ENCODE measurements around the gene PRX.

The PRX gene

GRCh38 chr19:40417643-40417981, 4.4 kb upstream of the PRX start:
- no peaks in the 10 kb centered on the region for H3K9me3 Mint-ChIP-seq
- peaks cover 52% of the 10 kb centered on the region for H3K4me1 Mint-ChIP-seq
- H3K4me3 Mint-ChIP-seq: peak overlapping the region in 2 of 3 experiments; percentile 13 to 39
- peak overlapping the region; percentile 89 to 97 (median 89) for H3K27ac Mint-ChIP-seq
- peaks cover 6% of the 10 kb centered on the region for H3K36me3 Mint-ChIP-seq (ENCODE audit: low read depth)
- TF ChIP-seq, protein P1, sequence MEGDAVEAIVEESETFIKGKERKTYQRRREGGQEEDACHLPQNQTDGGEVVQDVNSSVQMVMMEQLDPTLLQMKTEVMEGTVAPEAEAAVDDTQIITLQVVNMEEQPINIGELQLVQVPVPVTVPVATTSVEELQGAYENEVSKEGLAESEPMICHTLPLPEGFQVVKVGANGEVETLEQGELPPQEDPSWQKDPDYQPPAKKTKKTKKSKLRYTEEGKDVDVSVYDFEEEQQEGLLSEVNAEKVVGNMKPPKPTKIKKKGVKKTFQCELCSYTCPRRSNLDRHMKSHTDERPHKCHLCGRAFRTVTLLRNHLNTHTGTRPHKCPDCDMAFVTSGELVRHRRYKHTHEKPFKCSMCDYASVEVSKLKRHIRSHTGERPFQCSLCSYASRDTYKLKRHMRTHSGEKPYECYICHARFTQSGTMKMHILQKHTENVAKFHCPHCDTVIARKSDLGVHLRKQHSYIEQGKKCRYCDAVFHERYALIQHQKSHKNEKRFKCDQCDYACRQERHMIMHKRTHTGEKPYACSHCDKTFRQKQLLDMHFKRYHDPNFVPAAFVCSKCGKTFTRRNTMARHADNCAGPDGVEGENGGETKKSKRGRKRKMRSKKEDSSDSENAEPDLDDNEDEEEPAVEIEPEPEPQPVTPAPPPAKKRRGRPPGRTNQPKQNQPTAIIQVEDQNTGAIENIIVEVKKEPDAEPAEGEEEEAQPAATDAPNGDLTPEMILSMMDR (IDR thresholded peaks at IDR 0.05; ENCODE audit: unreplicated experiment in 3 of 3): no peak
- H3K27me3 Mint-ChIP-seq (ENCODE audit: low read depth): no peaks in the 10 kb centered on the region

GRCh38 chr19:40416918-40417642, 3.9 kb upstream of the PRX start:
- H3K27me3 Mint-ChIP-seq (ENCODE audit: low read depth): no peaks in the 10 kb centered on the region
- H3K36me3 Mint-ChIP-seq (ENCODE audit: low read depth): peaks cover 3% of the 10 kb centered on the region
- no peaks in the 10 kb centered on the region for H3K9me3 Mint-ChIP-seq
- H3K4me3 Mint-ChIP-seq: peak overlapping the region in 2 of 3 experiments; percentile 33 to 51
- TF ChIP-seq, protein P1 (IDR thresholded peaks at IDR 0.05; ENCODE audit: unreplicated experiment in 3 of 3): no peak
- peak overlapping the region; percentile 89 to 97 (median 89) for H3K27ac Mint-ChIP-seq
- peaks cover 46% of the 10 kb centered on the region for H3K4me1 Mint-ChIP-seq

GRCh38 chr19:40415768-40416167, 2.6 kb upstream of the PRX start:
- peak overlapping the region in 1 of 3 experiments; percentile 10 for H3K4me3 Mint-ChIP-seq
- H3K27me3 Mint-ChIP-seq (ENCODE audit: low read depth): no peaks in the 10 kb centered on the region
- H3K27ac Mint-ChIP-seq: peak overlapping the region; percentile 68 to 87 (median 77)
- H3K4me1 Mint-ChIP-seq: peaks cover 40% of the 10 kb centered on the region
- TF ChIP-seq, protein P1 (IDR thresholded peaks at IDR 0.05; ENCODE audit: unreplicated experiment in 3 of 3): no peak
- no peaks in the 10 kb centered on the region for H3K36me3 Mint-ChIP-seq (ENCODE audit: low read depth)
- no peaks in the 10 kb centered on the region for H3K9me3 Mint-ChIP-seq

- TF ChIP-seq, protein P1 (IDR thresholded peaks at IDR 0.05; ENCODE audit: unreplicated experiment in 3 of 3): no peak
- Mint-ChIP-seq H3K4me3 (peak overlapping the region; percentile 43 to 72 (median 71)), H3K27me3 (ENCODE audit: low read depth) (no peaks in the 10 kb centered on the region)
Observed at GRCh38 chr19:40414542-40415535, 1.7 kb upstream of the PRX start.

GRCh38 chr19:40412866-40413265, 312 bp downstream of the PRX start:
- TF ChIP-seq, protein P1 (IDR thresholded peaks at IDR 0.05; ENCODE audit: unreplicated experiment in 3 of 3): no peak
- Mint-ChIP-seq H3K27ac (peak overlapping the region; percentile 45 to 94 (median 81)), H3K4me1 (peaks cover 28% of the 10 kb centered on the region), H3K27me3 (ENCODE audit: low read depth) (no peaks in the 10 kb centered on the region), H3K9me3 (no peaks in the 10 kb centered on the region), H3K4me3 (peak overlapping the region; percentile 19 to 75 (median 37)), H3K36me3 (ENCODE audit: low read depth) (no peaks in the 10 kb centered on the region)

More at GRCh38 chr19:40414542-40415535, 1.7 kb upstream of the PRX start:
- peak overlapping the region; percentile 87 to 94 (median 93) for H3K27ac Mint-ChIP-seq
- H3K4me1 Mint-ChIP-seq: peaks cover 38% of the 10 kb centered on the region
- no peaks in the 10 kb centered on the region for H3K36me3 Mint-ChIP-seq (ENCODE audit: low read depth)
- H3K9me3 Mint-ChIP-seq: no peaks in the 10 kb centered on the region

Data from nephron (organoid).